ENCODE measurements around the gene IGSF6. TPM values are rescaled to one million over a fixed set of nuclear protein-coding genes. Genes with fewer than 3 reads are reported as not detected.

Gene IGSF6
- total and polyA plus RNA-seq, 9 of the 15 experiments (the other 6 are each of a cell fraction or from before 2014, with no cell fraction given): 0.07 TPM; not detected in 8

DNA sequence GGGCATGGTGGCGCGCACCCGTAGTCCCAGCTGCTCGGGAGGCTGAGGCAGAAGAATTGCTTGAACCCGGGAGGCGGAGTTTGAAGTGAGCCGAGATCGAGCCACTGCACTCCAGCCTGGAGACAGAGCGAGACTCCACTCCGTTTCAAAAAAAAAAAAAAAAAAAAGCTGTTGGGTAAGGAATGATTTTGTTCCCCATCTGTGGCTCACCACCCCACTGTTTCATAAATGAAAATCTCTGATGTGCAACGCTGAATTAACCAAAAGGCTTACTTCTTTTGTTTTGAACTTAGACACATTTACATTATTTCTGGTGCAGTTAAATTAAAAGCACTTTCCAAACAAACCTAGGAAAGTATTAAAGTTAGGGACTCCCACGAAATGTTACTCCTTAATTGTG is 54.2 kb downstream of the IGSF6 start (continued):
- TF ChIP-seq, protein P1, sequence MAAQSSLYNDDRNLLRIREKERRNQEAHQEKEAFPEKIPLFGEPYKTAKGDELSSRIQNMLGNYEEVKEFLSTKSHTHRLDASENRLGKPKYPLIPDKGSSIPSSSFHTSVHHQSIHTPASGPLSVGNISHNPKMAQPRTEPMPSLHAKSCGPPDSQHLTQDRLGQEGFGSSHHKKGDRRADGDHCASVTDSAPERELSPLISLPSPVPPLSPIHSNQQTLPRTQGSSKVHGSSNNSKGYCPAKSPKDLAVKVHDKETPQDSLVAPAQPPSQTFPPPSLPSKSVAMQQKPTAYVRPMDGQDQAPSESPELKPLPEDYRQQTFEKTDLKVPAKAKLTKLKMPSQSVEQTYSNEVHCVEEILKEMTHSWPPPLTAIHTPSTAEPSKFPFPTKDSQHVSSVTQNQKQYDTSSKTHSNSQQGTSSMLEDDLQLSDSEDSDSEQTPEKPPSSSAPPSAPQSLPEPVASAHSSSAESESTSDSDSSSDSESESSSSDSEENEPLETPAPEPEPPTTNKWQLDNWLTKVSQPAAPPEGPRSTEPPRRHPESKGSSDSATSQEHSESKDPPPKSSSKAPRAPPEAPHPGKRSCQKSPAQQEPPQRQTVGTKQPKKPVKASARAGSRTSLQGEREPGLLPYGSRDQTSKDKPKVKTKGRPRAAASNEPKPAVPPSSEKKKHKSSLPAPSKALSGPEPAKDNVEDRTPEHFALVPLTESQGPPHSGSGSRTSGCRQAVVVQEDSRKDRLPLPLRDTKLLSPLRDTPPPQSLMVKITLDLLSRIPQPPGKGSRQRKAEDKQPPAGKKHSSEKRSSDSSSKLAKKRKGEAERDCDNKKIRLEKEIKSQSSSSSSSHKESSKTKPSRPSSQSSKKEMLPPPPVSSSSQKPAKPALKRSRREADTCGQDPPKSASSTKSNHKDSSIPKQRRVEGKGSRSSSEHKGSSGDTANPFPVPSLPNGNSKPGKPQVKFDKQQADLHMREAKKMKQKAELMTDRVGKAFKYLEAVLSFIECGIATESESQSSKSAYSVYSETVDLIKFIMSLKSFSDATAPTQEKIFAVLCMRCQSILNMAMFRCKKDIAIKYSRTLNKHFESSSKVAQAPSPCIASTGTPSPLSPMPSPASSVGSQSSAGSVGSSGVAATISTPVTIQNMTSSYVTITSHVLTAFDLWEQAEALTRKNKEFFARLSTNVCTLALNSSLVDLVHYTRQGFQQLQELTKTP (IDR thresholded peaks at IDR 0.05; ENCODE audit: low read depth in 1 of 2, partially characterized antibody in 2 of 2): no peak

DNA sequence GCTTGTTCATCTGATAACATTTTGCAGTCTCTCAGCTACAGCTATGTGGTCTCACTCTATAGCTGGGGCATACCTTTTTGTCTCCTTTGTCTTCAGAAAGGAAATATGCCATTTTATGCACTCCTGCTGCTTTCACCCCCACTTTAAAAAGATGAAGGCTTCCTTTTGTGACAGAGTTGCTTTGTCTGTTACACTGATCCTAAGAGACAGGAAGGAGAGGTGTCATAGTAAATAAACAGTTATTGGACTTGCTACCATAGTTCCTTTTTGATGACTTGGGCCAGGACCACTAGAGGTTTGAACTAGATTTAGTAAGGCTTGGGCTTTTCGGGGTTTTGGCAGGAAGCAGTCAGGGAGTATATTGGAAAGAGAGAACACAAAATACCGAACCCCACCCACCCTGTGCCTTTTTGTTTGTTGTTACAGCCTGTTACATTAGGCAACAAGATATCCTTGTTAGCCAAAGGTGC is 54.8 kb downstream of the IGSF6 start:
- Histone ChIP-seq H3K9ac (ENCODE audit: insufficient read depth in 1 of 2, low read depth in 2 of 2, low read length in 2 of 2) (no peak overlapping the region), H2AFZ (ENCODE audit: low read depth, low read length) (peak overlapping the region; percentile 69), H4K20me1 (replicated peaks; ENCODE audit: control insufficient read depth, insufficient read depth, low read length) (no peaks in the 10 kb centered on the region), H3K9me1 (ENCODE audit: control insufficient read depth, insufficient read depth, low read length) (no peaks in the 10 kb centered on the region), H3K4me1 (replicated peaks in 1 of 2; ENCODE audit: control insufficient read depth in 2 of 2, insufficient read depth in 2 of 2, low read length in 2 of 2) (peaks cover 11 to 14% of the 10 kb centered on the region in 2 experiments; a peak in 4 of 5 replicates), H3K4me3 (no peak overlapping the region), H3K27ac (ENCODE audit: extremely low read depth, low read depth, low read length) (no peak overlapping the region), H3K36me3 (ENCODE audit: control insufficient read depth, insufficient read depth, low read length) (no peaks in the 10 kb centered on the region), H3K4me2 (ENCODE audit: insufficient read depth, low read length) (no peak overlapping the region), H3K79me2 (ENCODE audit: control insufficient read depth, insufficient read depth, low read length) (peaks cover 28% of the 10 kb centered on the region), H3K9me3 (replicated peaks; ENCODE audit: control insufficient read depth, insufficient read depth, low read depth, low read length) (no peaks in the 10 kb centered on the region), H3K27me3 (ENCODE audit: control insufficient read depth in 2 of 2, insufficient read depth in 2 of 2, low read length in 2 of 2) (no peaks in the 10 kb centered on the region; a peak in 1 of 5 replicates)
- intact Hi-C loops (cut with micrococcal nuclease): no loop called here
- POLR2A ChIA-PET: interaction anchor here (0.6 to 1.6 kb wide), 3 partner anchors 9 to 1072 kb away, joined by 3 to 4 read pairs (median 3); no protein-coding TSS in a partner anchor
- 85% methylated on average over 2 of the region's 2 CpGs for WGBS (ENCODE audit: insufficient coverage, low coverage, missing lambda C conversion rate)
- in situ Hi-C loops (cut with MboI): loop anchor here (25.0 kb wide), 1 partner anchor 965 kb away; no protein-coding TSS in a partner anchor
- ATAC-seq (no peak), DNase-seq (ENCODE audit: extremely low read depth in 1 of 4, low spot score in 3 of 4) (no peak), FAIRE-seq (peak; percentile 19)
- CTCF ChIA-PET (ENCODE audit: low intra/inter-chr PET ratio): no interaction called here
- BruUV-seq (replicated peaks): no TSS peak
- TF ChIP-seq PCBP2 (IDR thresholded peaks at IDR 0.05; ENCODE audit: low read depth, low read length, poor library complexity, severe bottlenecking) (no peak), PHF8 (IDR thresholded peaks at IDR 0.05; ENCODE audit: borderline replicate concordance, low read length) (no peak), MAZ (CRISPR knock-in tag; conservative IDR thresholded peaks at IDR 0.05 in 1 of 2, IDR thresholded peaks at IDR 0.05 in 1 of 2) (no peak), ZBTB8A (IDR thresholded peaks at IDR 0.05; ENCODE audit: partially characterized antibody) (no peak), CBX3 (IDR thresholded peaks at IDR 0.05; ENCODE audit: borderline replicate concordance in 1 of 2, low read length in 2 of 2) (no peak)
- TF ChIP-seq, protein P2, sequence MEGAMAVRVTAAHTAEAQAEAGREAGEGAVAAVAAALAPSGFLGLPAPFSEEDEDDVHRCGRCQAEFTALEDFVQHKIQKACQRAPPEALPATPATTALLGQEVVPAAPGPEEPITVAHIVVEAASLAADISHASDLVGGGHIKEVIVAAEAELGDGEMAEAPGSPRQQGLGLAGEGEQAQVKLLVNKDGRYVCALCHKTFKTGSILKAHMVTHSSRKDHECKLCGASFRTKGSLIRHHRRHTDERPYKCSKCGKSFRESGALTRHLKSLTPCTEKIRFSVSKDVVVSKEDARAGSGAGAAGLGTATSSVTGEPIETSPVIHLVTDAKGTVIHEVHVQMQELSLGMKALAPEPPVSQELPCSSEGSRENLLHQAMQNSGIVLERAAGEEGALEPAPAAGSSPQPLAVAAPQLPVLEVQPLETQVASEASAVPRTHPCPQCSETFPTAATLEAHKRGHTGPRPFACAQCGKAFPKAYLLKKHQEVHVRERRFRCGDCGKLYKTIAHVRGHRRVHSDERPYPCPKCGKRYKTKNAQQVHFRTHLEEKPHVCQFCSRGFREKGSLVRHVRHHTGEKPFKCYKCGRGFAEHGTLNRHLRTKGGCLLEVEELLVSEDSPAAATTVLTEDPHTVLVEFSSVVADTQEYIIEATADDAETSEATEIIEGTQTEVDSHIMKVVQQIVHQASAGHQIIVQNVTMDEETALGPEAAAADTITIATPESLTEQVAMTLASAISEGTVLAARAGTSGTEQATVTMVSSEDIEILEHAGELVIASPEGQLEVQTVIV (CRISPR knock-in tag; IDR thresholded peaks at IDR 0.05; ENCODE audit: borderline replicate concordance): no peak
- TF ChIP-seq, protein P3, sequence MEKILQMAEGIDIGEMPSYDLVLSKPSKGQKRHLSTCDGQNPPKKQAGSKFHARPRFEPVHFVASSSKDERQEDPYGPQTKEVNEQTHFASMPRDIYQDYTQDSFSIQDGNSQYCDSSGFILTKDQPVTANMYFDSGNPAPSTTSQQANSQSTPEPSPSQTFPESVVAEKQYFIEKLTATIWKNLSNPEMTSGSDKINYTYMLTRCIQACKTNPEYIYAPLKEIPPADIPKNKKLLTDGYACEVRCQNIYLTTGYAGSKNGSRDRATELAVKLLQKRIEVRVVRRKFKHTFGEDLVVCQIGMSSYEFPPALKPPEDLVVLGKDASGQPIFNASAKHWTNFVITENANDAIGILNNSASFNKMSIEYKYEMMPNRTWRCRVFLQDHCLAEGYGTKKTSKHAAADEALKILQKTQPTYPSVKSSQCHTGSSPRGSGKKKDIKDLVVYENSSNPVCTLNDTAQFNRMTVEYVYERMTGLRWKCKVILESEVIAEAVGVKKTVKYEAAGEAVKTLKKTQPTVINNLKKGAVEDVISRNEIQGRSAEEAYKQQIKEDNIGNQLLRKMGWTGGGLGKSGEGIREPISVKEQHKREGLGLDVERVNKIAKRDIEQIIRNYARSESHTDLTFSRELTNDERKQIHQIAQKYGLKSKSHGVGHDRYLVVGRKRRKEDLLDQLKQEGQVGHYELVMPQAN (IDR thresholded peaks at IDR 0.05; ENCODE audit: borderline replicate concordance): no peak
- TF ChIP-seq, protein P4, sequence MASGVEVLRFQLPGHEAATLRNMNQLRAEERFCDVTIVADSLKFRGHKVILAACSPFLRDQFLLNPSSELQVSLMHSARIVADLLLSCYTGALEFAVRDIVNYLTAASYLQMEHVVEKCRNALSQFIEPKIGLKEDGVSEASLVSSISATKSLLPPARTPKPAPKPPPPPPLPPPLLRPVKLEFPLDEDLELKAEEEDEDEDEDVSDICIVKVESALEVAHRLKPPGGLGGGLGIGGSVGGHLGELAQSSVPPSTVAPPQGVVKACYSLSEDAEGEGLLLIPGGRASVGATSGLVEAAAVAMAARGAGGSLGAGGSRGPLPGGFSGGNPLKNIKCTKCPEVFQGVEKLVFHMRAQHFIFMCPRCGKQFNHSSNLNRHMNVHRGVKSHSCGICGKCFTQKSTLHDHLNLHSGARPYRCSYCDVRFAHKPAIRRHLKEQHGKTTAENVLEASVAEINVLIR (CRISPR knock-in tag; IDR thresholded peaks at IDR 0.05): no peak
